Measurements from ENCODE around the gene HID1.

DNA sequence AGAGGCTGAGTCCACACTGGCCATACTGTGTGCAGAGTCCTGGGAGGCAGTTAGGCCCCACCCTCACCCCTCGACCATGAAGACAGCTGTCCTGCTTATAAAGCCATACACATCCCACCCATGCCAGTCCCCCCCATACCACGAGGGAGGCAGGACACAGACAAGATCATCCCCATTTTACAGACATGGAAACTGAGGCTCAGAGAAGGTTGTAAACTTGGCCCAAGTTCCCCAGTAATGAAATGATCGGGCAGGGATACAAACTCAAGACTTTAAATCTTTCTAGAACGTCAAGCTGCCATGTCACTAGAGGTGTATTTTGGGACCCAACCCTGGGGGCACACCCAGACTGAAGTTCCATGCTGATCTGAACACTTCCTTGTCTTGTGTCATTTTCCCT is 16.5 kb downstream of the HID1 start:
- TF ChIP-seq, protein P1, sequence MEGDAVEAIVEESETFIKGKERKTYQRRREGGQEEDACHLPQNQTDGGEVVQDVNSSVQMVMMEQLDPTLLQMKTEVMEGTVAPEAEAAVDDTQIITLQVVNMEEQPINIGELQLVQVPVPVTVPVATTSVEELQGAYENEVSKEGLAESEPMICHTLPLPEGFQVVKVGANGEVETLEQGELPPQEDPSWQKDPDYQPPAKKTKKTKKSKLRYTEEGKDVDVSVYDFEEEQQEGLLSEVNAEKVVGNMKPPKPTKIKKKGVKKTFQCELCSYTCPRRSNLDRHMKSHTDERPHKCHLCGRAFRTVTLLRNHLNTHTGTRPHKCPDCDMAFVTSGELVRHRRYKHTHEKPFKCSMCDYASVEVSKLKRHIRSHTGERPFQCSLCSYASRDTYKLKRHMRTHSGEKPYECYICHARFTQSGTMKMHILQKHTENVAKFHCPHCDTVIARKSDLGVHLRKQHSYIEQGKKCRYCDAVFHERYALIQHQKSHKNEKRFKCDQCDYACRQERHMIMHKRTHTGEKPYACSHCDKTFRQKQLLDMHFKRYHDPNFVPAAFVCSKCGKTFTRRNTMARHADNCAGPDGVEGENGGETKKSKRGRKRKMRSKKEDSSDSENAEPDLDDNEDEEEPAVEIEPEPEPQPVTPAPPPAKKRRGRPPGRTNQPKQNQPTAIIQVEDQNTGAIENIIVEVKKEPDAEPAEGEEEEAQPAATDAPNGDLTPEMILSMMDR (IDR thresholded peaks at IDR 0.05): no peak
- TF ChIP-seq POLR2A (IDR thresholded peaks at IDR 0.05): no peak
